Bronchus fibroblast of lung (primary cell): ENCODE results near the gene CD37. TPM values are rescaled to one million over a fixed set of nuclear protein-coding genes. Genes with fewer than 3 reads are reported as not detected.

ENCODE experiments used
- total RNA-seq: library from RNA; depleted of rRNA; stranded (reverse); fragments of >200 nt; gene quantifications from 2 replicates; pipeline ENCODE4 v1.2.3, GENCODE V29; 2015

The CD37 gene
- total RNA-seq, result not detected in 2 replicates

GRCh38 chr19:49335071-49335783, at the start of gene CD37:
Gene CD37, plus strand, starts transcription at chr19:49335406. Its CDS starts 135 bp downstream, at chr19:49335541.

GRCh38 chr19:49324801-49325576, 10.2 kb upstream of the CD37 start, which contains the start of gene SLC6A16:
Gene SLC6A16, minus strand, starts transcription at chr19:49325191. Its CDS starts 13,844 bp downstream, at chr19:49311347.

GRCh38 chr19:49362048-49362928, 27.1 kb downstream of the CD37 start, which contains the start of gene TEAD2:
Gene TEAD2, minus strand, starts transcription at chr19:49362416. Its CDS starts 2,341 bp downstream, at chr19:49360075.

GRCh38 chr19:49363268-49364082, 28.3 kb downstream of the CD37 start, which contains the start of gene DKKL1:
Gene DKKL1, plus strand, starts transcription at chr19:49363877. Its CDS starts 122 bp downstream, at chr19:49363999.

GRCh38 chr19:49387936-49388372, 52.7 kb downstream of the CD37 start, which contains the start of gene KASH5:
Gene KASH5, plus strand, starts transcription at chr19:49388249. Its CDS starts 2,635 bp downstream, at chr19:49390884.

Other genes with a start within 250 kb of the CD37 start
- gene SNRNP70, start 250.0 kb upstream of the CD37 start, total RNA-seq, result 178 and 179 TPM in 2 replicates
- 4.7 and 5.2 TPM in 2 replicates for gene LIN7B, start 221.0 kb upstream of the CD37 start, total RNA-seq
- 2.2 and 3.3 TPM in 2 replicates for gene C19orf73, start 216.3 kb upstream of the CD37 start, total RNA-seq
- 2.2 TPM in 2 replicates for gene PPFIA3, start 215.9 kb upstream of the CD37 start, total RNA-seq
- gene HRC, start 180.0 kb upstream of the CD37 start, total RNA-seq, result not detected in 2 replicates
- 10.4 and 12.1 TPM in 2 replicates for gene TRPM4, start 177.6 kb upstream of the CD37 start, total RNA-seq
- gene SLC6A16, start 10.2 kb upstream of the CD37 start, total RNA-seq, result 0.59 TPM in 1 of 2 replicates, not detected in the other
- gene TEAD2, start 27.0 kb downstream of the CD37 start, total RNA-seq, result 47.9 and 49.4 TPM in 2 replicates
- gene DKKL1, start 28.5 kb downstream of the CD37 start, total RNA-seq, result 1.3 and 2.2 TPM in 2 replicates
- not detected in 2 replicates for gene KASH5, start 52.8 kb downstream of the CD37 start, total RNA-seq
- not detected in 2 replicates for gene PTH2, start 88.0 kb downstream of the CD37 start, total RNA-seq
- not detected in 2 replicates for gene GFY, start 90.0 kb downstream of the CD37 start, total RNA-seq
- gene SLC17A7, start 106.1 kb downstream of the CD37 start, total RNA-seq, result not detected in 2 replicates
- 103 TPM in 2 replicates for gene PIH1D1, start 116.4 kb downstream of the CD37 start, total RNA-seq
- 34.3 and 37.2 TPM in 2 replicates for gene ALDH16A1, start 117.8 kb downstream of the CD37 start, total RNA-seq
- gene FLT3LG, start 138.8 kb downstream of the CD37 start, total RNA-seq, result 2.4 and 5.6 TPM in 2 replicates
- 3,580 and 3,841 TPM in 2 replicates for gene RPL13A, start 152.2 kb downstream of the CD37 start, total RNA-seq
- gene RPS11, start 161.0 kb downstream of the CD37 start, total RNA-seq, result 3,922 and 4,879 TPM in 2 replicates
- 38.0 and 39.7 TPM in 2 replicates for gene FCGRT, start 177.3 kb downstream of the CD37 start, total RNA-seq
- 191 and 235 TPM in 2 replicates for gene RCN3, start 192.6 kb downstream of the CD37 start, total RNA-seq
- gene NOSIP, start 245.2 kb downstream of the CD37 start, total RNA-seq, result 90.1 and 98.2 TPM in 2 replicates
- 0.30 and 0.84 TPM in 2 replicates for gene PRRG2, start 245.9 kb downstream of the CD37 start, total RNA-seq